DOHH2 (cell line): ENCODE results near the gene IFT43.

Source experiments
- CTCF ChIP-seq: fragments of 200-600 bp; sonication (generic); IDR thresholded peaks from one replicate; pipeline ENCODE4 v1.5.1; 2014; ENCODE audit warnings: antibody characterized with exemption, mild to moderate bottlenecking, low read depth, low read length; ENCODE audit not compliant: poor library complexity, severe bottlenecking
- EZH2phosphoT487 ChIP-seq: fragments of 200-600 bp; sonication (generic); IDR thresholded peaks from 2 replicates; pipeline ENCODE4 v1.6.1; 2017; ENCODE audit warnings: borderline replicate concordance, mild to moderate bottlenecking, antibody characterized with exemption, low read length, moderate library complexity, mixed read lengths

DNA sequence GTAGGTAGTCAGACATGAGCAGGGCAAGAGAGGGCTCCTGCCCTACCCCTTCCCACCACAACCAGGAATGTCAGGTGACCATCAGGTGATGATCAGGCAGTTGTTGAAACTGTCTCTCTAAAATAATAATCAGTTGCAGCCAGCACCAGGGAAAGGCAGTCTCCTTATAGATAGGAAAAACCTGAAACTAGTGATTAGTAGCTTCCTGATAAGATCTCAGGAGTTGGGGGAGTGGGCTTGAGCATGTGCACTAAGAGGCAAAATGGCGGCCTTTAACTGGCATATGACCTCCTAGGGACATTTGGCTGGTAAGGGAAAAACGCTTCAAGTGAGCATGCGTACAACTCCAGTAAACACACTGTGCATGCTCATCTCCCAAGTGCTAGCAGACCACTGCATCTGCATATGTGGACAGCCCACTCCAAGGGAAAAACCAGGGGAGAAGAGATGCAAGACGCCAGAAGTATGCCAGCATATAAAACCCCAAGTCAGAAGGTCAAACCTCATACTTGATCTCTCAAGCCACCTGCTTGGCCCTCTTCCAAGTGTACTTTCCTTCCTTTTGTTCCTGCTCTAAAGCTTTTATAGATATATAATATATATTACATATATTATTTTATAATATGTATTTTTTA, 40.8 kb upstream of the IFT43 start:
- TF ChIP-seq CTCF (no peak), EZH2phosphoT487 (no peak)
